Rectal smooth muscle tissue (tissue), 1 donor: Measurements from ENCODE around the gene ZNF483.
"Not testable (repeated sequence)": the region's sequence is repeated elsewhere in the genome, so short reads cannot be mapped to it uniquely, and the experiment has no call there.

Experiments
- H3K27ac ChIP-seq: one replicate; pipeline ENCODE4 v1.7.0; 2013; ENCODE audit warnings: low read depth, low read length, inconsistent platforms
- H3K27me3 ChIP-seq: one replicate; pipeline ENCODE4 v1.7.0; 2013; ENCODE audit warnings: low read length; ENCODE audit not compliant: control insufficient read depth, insufficient read depth
- H3K36me3 ChIP-seq: one replicate; pipeline ENCODE4 v1.7.0; 2013; ENCODE audit warnings: low read length; ENCODE audit not compliant: control insufficient read depth, insufficient read depth
- H3K4me1 ChIP-seq: one replicate; pipeline ENCODE4 v1.7.0; 2013; ENCODE audit warnings: low read length; ENCODE audit not compliant: control insufficient read depth, insufficient read depth
- H3K4me3 ChIP-seq: one replicate; pipeline ENCODE4 v1.7.0; 2013; ENCODE audit warnings: low read length
- H3K9ac ChIP-seq: one replicate; pipeline ENCODE4 v1.7.0; 2013; ENCODE audit warnings: low read length

Gene ZNF483

DNA sequence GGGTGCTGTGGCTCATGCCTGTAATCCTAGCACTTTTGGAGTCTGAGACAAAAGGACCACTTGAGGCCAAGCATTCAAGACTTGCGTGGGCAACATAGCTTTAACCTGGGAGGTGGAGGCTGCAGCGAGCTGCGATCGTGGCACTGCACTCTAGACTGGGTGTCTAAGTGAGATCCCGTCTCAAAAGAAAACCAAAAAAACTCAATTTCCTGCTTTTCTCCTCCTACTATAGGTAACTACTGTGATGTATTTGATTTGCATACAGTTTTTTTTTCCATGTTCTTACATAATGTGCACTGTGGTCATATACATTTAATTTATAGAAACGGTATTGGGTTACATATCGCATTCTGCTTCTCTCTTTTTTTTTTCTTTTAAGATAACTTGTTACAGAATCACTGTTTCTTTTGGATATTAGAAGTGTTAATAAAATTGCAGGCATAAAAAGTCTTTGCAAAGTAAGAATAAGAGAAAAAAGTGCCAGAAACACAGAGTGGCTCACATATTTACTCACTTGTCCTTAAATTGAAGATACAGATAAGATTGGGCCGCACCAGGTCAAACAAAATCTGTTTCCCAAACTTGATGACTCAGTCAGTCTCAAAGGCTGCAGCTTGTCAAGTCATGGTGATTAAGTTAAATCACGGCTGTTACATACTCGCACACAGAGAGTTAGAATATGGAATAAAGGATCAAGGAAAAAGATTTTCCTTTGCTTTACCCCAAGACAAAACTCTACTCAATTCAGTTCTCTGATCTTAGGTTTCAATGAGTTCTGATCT lies 76.4 kb downstream of the ZNF483 start:
- H3K4me3 ChIP-seq = no peak overlapping the region
- no peaks in the 10 kb centered on the region for H3K4me1 ChIP-seq
- H3K27me3 ChIP-seq = no peaks in the 10 kb centered on the region
- H3K9ac ChIP-seq = no peak overlapping the region
- H3K27ac ChIP-seq = no peak overlapping the region
- no peaks in the 10 kb centered on the region for H3K36me3 ChIP-seq

DNA sequence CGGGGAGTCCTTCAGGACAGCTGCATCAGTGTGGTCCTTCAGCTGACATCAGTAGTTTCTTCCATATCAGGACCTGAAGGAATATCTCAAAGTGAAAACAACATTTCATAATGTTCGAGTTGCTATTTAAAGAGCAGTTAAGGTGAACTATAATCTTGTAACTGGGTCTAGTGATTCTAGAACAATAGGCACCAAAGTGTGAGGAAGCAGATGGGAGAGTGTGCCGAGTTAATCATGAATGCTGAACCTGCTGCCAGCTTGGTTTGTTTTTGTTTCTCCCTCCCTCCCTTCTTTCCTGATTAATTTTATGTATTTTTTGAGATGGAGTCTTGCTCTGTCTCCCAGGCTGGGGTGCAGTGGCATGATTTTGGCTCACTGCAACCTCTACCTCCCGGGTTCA lies 78.1 kb downstream of the ZNF483 start:
- no peaks in the 10 kb centered on the region for H3K27me3 ChIP-seq
- no peaks in the 10 kb centered on the region for H3K4me1 ChIP-seq
- no peak overlapping the region for H3K27ac ChIP-seq
- no peak overlapping the region for H3K9ac ChIP-seq
- H3K36me3 ChIP-seq = no peaks in the 10 kb centered on the region
- no peak overlapping the region for H3K4me3 ChIP-seq

GRCh38 chr9:111604054-111604615 lies 79.2 kb downstream of the ZNF483 start:
- Histone ChIP-seq H3K27ac (no peak overlapping the region), H3K36me3 (no peaks in the 10 kb centered on the region), H3K4me3 (no peak overlapping the region)

GRCh38 chr9:111605041-111605559 lies 80.1 kb downstream of the ZNF483 start:
- no peaks in the 10 kb centered on the region for H3K36me3 ChIP-seq
- no peak overlapping the region for H3K27ac ChIP-seq
- H3K9ac ChIP-seq = no peak overlapping the region
- no peak overlapping the region for H3K4me3 ChIP-seq
- no peaks in the 10 kb centered on the region for H3K4me1 ChIP-seq
- H3K27me3 ChIP-seq = no peaks in the 10 kb centered on the region

More at GRCh38 chr9:111604054-111604615, 79.2 kb downstream of the ZNF483 start:
- H3K27me3 ChIP-seq = no peaks in the 10 kb centered on the region
- H3K9ac ChIP-seq = no peak overlapping the region
- no peaks in the 10 kb centered on the region for H3K4me1 ChIP-seq

- no peak overlapping the region for H3K9ac ChIP-seq
- no peaks in the 10 kb centered on the region for H3K36me3 ChIP-seq
- no peaks in the 10 kb centered on the region for H3K4me1 ChIP-seq
- no peak overlapping the region for H3K27ac ChIP-seq
- no peaks in the 10 kb centered on the region for H3K27me3 ChIP-seq
- no peak overlapping the region for H3K4me3 ChIP-seq
Observed at GRCh38 chr9:111610149-111610548, 85.2 kb downstream of the ZNF483 start.

GRCh38 chr9:111610845-111611244 lies 85.9 kb downstream of the ZNF483 start:
- no peaks in the 10 kb centered on the region for H3K4me1 ChIP-seq
- H3K27ac ChIP-seq = no peak overlapping the region

GRCh38 chr9:111613436-111614040 lies 88.6 kb downstream of the ZNF483 start:
- no peaks in the 10 kb centered on the region for H3K27me3 ChIP-seq
- no peaks in the 10 kb centered on the region for H3K36me3 ChIP-seq
- H3K4me1 ChIP-seq = no peaks in the 10 kb centered on the region
- no peak overlapping the region for H3K9ac ChIP-seq
- no peak overlapping the region for H3K27ac ChIP-seq
- H3K4me3 ChIP-seq = no peak overlapping the region

More at GRCh38 chr9:111610845-111611244, 85.9 kb downstream of the ZNF483 start:
- no peak overlapping the region for H3K4me3 ChIP-seq
- no peaks in the 10 kb centered on the region for H3K36me3 ChIP-seq
- no peaks in the 10 kb centered on the region for H3K27me3 ChIP-seq
- H3K9ac ChIP-seq = no peak overlapping the region

DNA sequence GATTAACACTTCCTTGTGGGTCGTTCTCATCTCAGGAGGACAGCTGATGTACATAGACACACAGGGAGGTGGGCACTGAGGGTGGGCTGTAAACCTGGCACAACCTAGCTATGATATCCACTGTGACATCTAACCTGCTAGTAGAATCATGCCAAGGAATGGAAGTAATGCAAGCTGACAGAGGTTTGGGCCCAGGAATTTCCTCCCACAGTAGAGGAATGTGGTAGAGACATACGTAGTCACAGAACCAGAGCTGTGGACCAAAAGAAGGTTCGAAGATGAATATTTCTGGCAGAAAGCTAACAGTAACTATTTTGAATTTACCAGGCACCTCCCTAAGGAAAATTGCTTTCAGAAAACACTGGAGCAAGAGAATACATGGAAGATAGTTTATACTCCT lies 90.9 kb downstream of the ZNF483 start:
- Histone ChIP-seq H3K4me1 (no peaks in the 10 kb centered on the region), H3K27me3 (no peaks in the 10 kb centered on the region), H3K36me3 (no peaks in the 10 kb centered on the region), H3K27ac (no peak overlapping the region), H3K4me3 (no peak overlapping the region), H3K9ac (no peak overlapping the region)

- not testable (repeated sequence) for H3K4me3 ChIP-seq, H3K4me1 ChIP-seq, H3K36me3 ChIP-seq, H3K27me3 ChIP-seq, H3K27ac ChIP-seq, H3K9ac ChIP-seq
Observed at GRCh38 chr9:111617349-111617748, 92.4 kb downstream of the ZNF483 start.

DNA sequence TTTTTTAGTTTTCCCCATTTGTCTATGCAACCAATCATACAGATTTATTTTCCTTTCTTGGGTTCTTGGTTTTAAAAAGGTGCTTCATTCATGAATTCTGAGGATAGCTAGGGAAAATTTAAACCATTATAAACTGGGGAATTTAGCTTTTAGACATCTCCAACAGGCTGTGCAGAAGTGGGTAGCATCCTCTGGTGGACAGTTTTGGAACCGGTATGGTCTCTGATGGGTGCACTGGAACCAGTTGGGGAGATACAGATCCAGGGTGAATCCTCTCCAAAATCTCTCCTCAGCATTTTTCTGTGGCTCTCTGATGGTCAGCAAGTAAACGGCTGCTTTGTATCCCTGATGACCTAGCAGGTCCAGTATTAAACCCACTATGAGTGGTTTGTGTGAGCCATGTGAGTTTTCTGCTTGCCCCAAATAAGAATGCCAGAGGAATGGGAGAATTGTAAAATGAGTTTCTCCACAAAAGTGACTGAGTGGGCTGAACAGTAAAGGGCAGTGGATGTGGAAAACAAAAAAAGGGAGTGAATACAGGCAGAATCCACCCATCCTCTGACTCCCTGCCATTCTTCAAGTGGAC lies 97.0 kb downstream of the ZNF483 start:
- H3K27me3 ChIP-seq = no peaks in the 10 kb centered on the region
- no peak overlapping the region for H3K27ac ChIP-seq
- H3K4me1 ChIP-seq = no peaks in the 10 kb centered on the region
- no peak overlapping the region for H3K4me3 ChIP-seq
- H3K36me3 ChIP-seq = no peaks in the 10 kb centered on the region
- no peak overlapping the region for H3K9ac ChIP-seq

GRCh38 chr9:111622626-111623025 lies 97.6 kb downstream of the ZNF483 start:
- no peaks in the 10 kb centered on the region for H3K36me3 ChIP-seq
- no peak overlapping the region for H3K9ac ChIP-seq
- H3K4me1 ChIP-seq = no peaks in the 10 kb centered on the region
- no peaks in the 10 kb centered on the region for H3K27me3 ChIP-seq
- no peak overlapping the region for H3K4me3 ChIP-seq
- no peak overlapping the region for H3K27ac ChIP-seq
